B cell (primary cell): ENCODE results near the gene DNAH3. TPM values are rescaled to one million over a fixed set of nuclear protein-coding genes. Genes with fewer than 3 reads are reported as not detected.
A peak's percentile ranks its signal among the peaks of the same experiment; 100 is the strongest.

ENCODE experiments used
- ATAC-seq: fragments of 200-7000 bp; cut with Tn5 transposase; one replicate; pipeline ENCODE4 v1.10.0; 2021; ENCODE audit warnings: low read depth, mild to moderate bottlenecking, moderate number of reproducible peaks, moderate library complexity
- CTCF ChIA-PET: fragments of 350-600 bp; sonication (Branson Sonifier 250); formaldehyde crosslinking; loops from one replicate; lab custom pipeline; 2021; ENCODE audit warnings: antibody characterized with exemption, inconsistent platforms; lab: Charles Lee
- POLR2A ChIA-PET: fragments of 350-600 bp; sonication (Branson Sonifier 250); formaldehyde crosslinking; loops from one replicate; lab custom pipeline; 2021; ENCODE audit warnings: antibody characterized with exemption; lab: Charles Lee
- DNase-seq: peaks from one replicate; pipeline ENCODE4 v3.0.0; 2013
- H2AFZ ChIP-seq: 2 replicates; pipeline ENCODE4 v1.6.1; 2012; ENCODE audit warnings: mild to moderate bottlenecking, low read depth, low read length; ENCODE audit not compliant: insufficient read depth, poor library complexity, severe bottlenecking
- H3K27ac ChIP-seq, 2 donors: 1 replicate in 1 of 2; 2 replicates in 1 of 2; pipeline ENCODE4 v1.5.1; 2012 to 2013; ENCODE audit warnings: low read length in 2 of 2, mild to moderate bottlenecking in 2 of 2, moderate library complexity in 1 of 2
- H3K27me3 ChIP-seq, 4 experiments: fragments of 200-600 bp in 1 of 4; sonication (generic) in 1 of 4; replicated peaks in 1 of 4; 1 replicate in 2 of 4; 2 replicates in 2 of 4; pipeline versions ENCODE4 v1.6.1 to v1.7.0; 2013 to 2016; ENCODE audit warnings: low read length in 3 of 4, mild to moderate bottlenecking in 2 of 4, mixed read lengths in 1 of 4, moderate library complexity in 1 of 4; ENCODE audit not compliant: insufficient read depth in 4 of 4, control insufficient read depth in 3 of 4; ENCODE audit errors: control extremely low read depth in 1 of 4
- H3K36me3 ChIP-seq, 2 experiments: replicated peaks in 1 of 2; 1 replicate in 1 of 2; 2 replicates in 1 of 2; pipeline versions ENCODE4 v1.6.1 to v1.7.1; 2013; ENCODE audit warnings: low read length in 1 of 2; ENCODE audit not compliant: insufficient read depth in 2 of 2, control insufficient read depth in 1 of 2; ENCODE audit errors: control extremely low read depth in 1 of 2, extremely low read depth in 1 of 2
- H3K4me1 ChIP-seq, 2 donors: fragments of 200-600 bp in 1 of 2; sonication (generic) in 1 of 2; 1 replicate in 1 of 2; 2 replicates in 1 of 2; pipeline versions ENCODE4 v1.5.1 to v1.6.1; 2013 to 2017; ENCODE audit warnings: low read length in 2 of 2; ENCODE audit not compliant: control insufficient read depth in 2 of 2, insufficient read depth in 2 of 2
- H3K4me2 ChIP-seq: replicated peaks from 2 replicates; pipeline ENCODE3; 2012; ENCODE audit warnings: mild to moderate bottlenecking, low read depth, low read length; ENCODE audit not compliant: poor library complexity, severe bottlenecking
- H3K4me3 ChIP-seq, 5 experiments: fragments of 200-600 bp in 1 of 5; sonication (generic) in 1 of 5; 1 replicate in 3 of 5; 2 replicates in 2 of 5; pipeline versions ENCODE4 v1.5.1 to v1.7.0; 2011 to 2016; ENCODE audit warnings: low read length in 4 of 5, mild to moderate bottlenecking in 4 of 5, low read depth in 2 of 5, control low read depth in 1 of 5, moderate library complexity in 1 of 5; ENCODE audit not compliant: insufficient read depth in 1 of 5; ENCODE audit errors: control extremely low read depth in 1 of 5, extremely low read depth in 1 of 5
- H3K79me2 ChIP-seq: fragments of 200-600 bp; sonication (generic); one replicate; pipeline ENCODE4 v1.6.0; 2016; ENCODE audit warnings: low read length; ENCODE audit not compliant: control insufficient read depth, insufficient read depth
- H3K9ac ChIP-seq: fragments of 200-600 bp; sonication (generic); 2 replicates; pipeline ENCODE4 v1.6.1; 2017; ENCODE audit warnings: mild to moderate bottlenecking, low read length, moderate library complexity
- H3K9me3 ChIP-seq, 3 donors: one replicate each; pipeline versions ENCODE4 v1.6.1 to v1.7.1; 2013; ENCODE audit warnings: low read length in 2 of 3; ENCODE audit not compliant: control insufficient read depth in 2 of 3, insufficient read depth in 1 of 3; ENCODE audit errors: control extremely low read depth in 1 of 3
- H4K20me1 ChIP-seq: 2 replicates; pipeline ENCODE4 v1.6.0; 2012; ENCODE audit warnings: mild to moderate bottlenecking, low read length; ENCODE audit not compliant: insufficient read depth, control insufficient read depth, poor library complexity, severe bottlenecking
- H3K27ac Mint-ChIP-seq: one replicate; pipeline ENCODE4 v1.8.0; 2021; ENCODE audit warnings: mixed read lengths
- H3K27me3 Mint-ChIP-seq: one replicate; pipeline ENCODE4 v1.8.0; 2021; ENCODE audit warnings: mixed read lengths
- H3K4me1 Mint-ChIP-seq: one replicate; pipeline ENCODE4 v1.8.0; 2021; ENCODE audit warnings: mixed read lengths
- H3K4me3 Mint-ChIP-seq: one replicate; pipeline ENCODE4 v1.8.0; 2021; ENCODE audit warnings: mixed read lengths
- H3K9me3 Mint-ChIP-seq: one replicate; pipeline ENCODE4 v1.8.0; 2022; ENCODE audit warnings: mixed read lengths; ENCODE audit not compliant: insufficient read depth
- CTCF ChIP-seq: fragments of 200-600 bp; IDR thresholded peaks from one replicate; pipeline ENCODE4 v1.8.0; 2022; ENCODE audit warnings: antibody characterized with exemption, mild to moderate bottlenecking
- EZH2 ChIP-seq: IDR thresholded peaks from 2 replicates; pipeline ENCODE4 v1.6.1; 2012; ENCODE audit warnings: borderline replicate concordance, low read depth, mild to moderate bottlenecking, moderate library complexity, low read length; ENCODE audit not compliant: insufficient read depth, poor library complexity, severe bottlenecking
- WGBS: methylation state at CpG from one replicate; pipeline ENCODE4 v1.1.5; 2013; ENCODE audit warnings: missing lambda C conversion rate; ENCODE audit not compliant: insufficient coverage; 5-methylcytosine and 5-hydroxymethylcytosine counted together
- intact Hi-C: fragments of 100-400 bp; cut with micrococcal nuclease; formaldehyde crosslinking; loops from one replicate; pipeline ENCODE4 v1.10.0; 2022
- polyA plus RNA-seq: library from polyadenylated mRNA; depleted of rRNA; stranded (reverse); fragments of >200 nt; gene quantifications from 2 replicates; pipeline ENCODE4 v1.2.3, GENCODE V29; 2012
- total RNA-seq, 2 donors: library from RNA; stranded (reverse); fragments of 120-200 nt in 1 of 2; gene quantifications; 1 replicate in 1 of 2; 2 replicates in 1 of 2; pipeline versions ENCODE4 v1.2.3 to v1.2.4, GENCODE V29; 2013 to 2022

The DNAH3 gene
- total and polyA plus RNA-seq, 2 donors (not counting 1 experiment from before 2014, with no cell fraction given): not detected

- ATAC-seq: no peak
- peaks cover 4% of the 10 kb centered on the region for H3K4me1 Mint-ChIP-seq
These were observed 205.6 kb downstream of the DNAH3 start for GRCh38 chr16:20944861-20945574.

More at GRCh38 chr16:20944861-20945574, 205.6 kb downstream of the DNAH3 start:
- no peak overlapping the region for H3K4me3 Mint-ChIP-seq
- no peaks in the 10 kb centered on the region for H3K9me3 Mint-ChIP-seq
- intact Hi-C loops: loop anchor here (1.0 kb wide), 1 partner anchor 95 kb away; no protein-coding TSS in a partner anchor
- H3K27me3 Mint-ChIP-seq: no peaks in the 10 kb centered on the region
- Histone ChIP-seq H3K36me3 (no peaks in the 10 kb centered on the region), H2AFZ (no peak overlapping the region), H4K20me1 (no peaks in the 10 kb centered on the region), H3K4me1 (no peaks in the 10 kb centered on the region), H3K4me3 (no peak overlapping the region), H3K27ac (no peak overlapping the region), H3K4me2 (no peak overlapping the region), H3K9ac (no peak overlapping the region), H3K79me2 (no peaks in the 10 kb centered on the region), H3K27me3 (no peaks in the 10 kb centered on the region), H3K9me3 (no peaks in the 10 kb centered on the region)
- ChIA-PET CTCF (interaction anchor here (0.5 to 2.0 kb wide), 2 partner anchors 94 to 164 kb away, joined by 3 to 17 read pairs; no protein-coding TSS in a partner anchor), POLR2A (no interaction called here)
- DNase-seq: peak; percentile 13
- 88% methylated on average over 3 of the region's 5 CpGs for WGBS
- TF ChIP-seq EZH2 (no peak), CTCF (no peak)
- no peak overlapping the region for H3K27ac Mint-ChIP-seq
